HG02885 (cell line): Measurements from ENCODE around the gene TMPRSS13.
"Not testable (repeated sequence)": the region's sequence is repeated elsewhere in the genome, so short reads cannot be mapped to it uniquely, and the experiment has no call there.

Experiments
- ATAC-seq: cut with Tn5 transposase; IDR thresholded peaks from one replicate; pipeline ENCODE4 v1.9.1; 2021; ENCODE audit warnings: mild to moderate bottlenecking; ENCODE audit not compliant: unreplicated experiment, poor library complexity

TMPRSS13 gene

DNA sequence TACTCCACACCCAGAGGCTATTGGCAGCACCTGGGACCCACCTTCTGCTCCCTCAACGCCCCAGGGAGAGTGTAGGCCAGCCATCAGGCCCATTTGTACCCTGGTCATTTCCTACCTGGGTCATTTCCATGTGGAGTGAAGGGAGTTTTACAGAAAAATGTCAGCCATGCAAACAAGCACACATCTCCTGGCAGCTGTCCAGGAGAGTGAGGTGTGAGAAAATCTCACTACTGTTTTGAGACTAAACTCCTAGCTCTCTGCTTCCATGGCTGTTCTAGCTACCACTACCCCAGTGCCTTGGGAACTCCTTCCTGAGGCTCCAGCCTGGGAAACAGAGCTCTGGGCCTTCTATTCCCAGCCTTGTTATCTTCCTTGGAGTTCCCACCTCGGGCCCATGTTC lies 2.8 kb upstream of the TMPRSS13 start:
- ATAC-seq = no peak

DNA sequence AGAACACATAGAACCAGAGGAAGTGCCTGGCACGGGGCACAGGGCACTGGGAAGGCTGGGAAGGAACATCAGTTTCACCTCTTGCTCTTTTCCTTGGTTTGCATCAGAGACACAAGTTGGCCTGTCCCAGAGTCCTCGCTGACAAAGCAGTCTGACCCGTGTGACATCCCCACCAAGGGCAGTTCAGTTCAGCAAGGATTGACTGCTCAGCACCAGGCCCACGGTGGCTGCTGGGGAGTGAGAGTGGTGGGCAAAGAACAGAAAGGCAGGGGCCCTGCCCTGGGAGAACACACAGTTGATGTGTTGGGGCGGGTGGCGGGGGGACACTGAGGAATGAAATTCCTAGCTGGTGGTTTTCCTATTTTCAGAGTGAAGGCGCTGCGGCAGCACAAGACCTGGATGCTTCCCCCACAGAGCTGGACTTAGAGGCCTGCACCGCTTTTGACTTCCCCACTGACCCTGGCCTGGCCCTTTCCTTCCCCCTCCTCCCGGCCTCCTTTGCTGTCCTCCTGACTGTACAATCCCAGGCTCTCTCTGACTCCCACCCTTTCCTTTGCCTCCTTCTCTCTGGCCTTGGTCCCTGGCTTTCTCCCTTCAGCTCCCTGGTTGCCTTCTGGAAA lies 2.2 kb upstream of the TMPRSS13 start:
- no peak for ATAC-seq

DNA sequence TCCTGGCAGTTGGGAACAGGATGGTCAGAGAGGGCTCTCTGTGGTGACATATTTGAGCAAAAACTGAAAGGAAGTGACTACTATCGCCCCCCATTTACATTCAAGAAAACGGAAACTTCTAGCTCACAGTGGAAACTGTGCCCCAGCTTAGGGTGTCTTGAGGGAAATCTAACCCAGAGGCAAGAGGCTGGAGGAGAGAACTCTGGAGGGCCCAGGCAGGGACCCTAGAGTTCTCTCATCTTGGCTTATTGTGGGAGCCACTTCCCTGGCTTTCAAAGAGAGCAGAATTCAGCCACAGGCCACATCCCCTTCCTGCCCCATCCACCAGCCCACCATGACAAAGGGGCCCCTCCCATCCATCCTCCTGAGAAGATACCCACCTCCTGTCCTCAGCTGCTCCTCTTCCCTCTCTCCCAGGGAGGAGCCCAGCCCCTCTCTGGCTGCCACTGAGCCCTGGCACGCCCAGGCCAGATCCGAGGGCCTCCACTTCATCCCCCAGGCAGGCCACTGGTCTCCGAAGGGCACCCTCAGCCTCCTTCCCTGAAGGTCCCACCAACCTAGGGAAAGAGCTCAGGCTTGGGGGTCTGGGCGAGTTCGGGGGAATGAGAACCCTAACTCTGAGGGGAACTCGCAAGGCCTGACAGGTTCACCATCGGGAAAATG lies 1.6 kb upstream of the TMPRSS13 start:
- ATAC-seq = no peak

DNA sequence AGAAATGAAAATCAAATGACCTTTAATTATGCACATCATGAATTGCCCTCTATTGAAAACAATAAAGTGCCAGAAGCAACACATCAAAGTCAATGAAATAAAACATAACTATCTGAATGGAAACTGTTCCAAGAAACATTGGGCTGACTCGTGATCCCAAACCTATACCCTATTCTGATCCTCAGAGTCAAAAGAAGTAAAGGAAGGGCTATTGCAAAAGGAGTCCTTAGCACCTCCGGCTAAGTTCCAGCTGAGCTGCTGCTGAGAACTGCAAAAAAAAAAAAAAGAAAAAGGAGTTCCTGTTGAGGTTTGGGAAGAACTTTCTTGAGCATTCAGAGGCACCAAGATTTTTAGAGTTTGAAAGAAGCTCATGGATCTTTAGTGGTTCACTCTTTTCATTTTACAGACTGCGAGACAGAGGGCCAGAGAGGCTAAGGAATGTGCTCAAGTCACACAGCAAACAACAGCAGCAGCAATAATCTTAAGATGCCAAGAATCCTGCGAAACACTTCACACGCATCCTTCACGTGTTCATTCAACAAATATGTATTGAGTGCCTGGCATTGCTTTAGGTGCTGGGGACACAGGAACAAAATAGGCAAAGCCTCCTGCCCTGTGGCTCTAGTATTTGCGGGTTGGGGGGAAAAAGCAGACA lies 841 bp upstream of the TMPRSS13 start:
- no peak for ATAC-seq

DNA sequence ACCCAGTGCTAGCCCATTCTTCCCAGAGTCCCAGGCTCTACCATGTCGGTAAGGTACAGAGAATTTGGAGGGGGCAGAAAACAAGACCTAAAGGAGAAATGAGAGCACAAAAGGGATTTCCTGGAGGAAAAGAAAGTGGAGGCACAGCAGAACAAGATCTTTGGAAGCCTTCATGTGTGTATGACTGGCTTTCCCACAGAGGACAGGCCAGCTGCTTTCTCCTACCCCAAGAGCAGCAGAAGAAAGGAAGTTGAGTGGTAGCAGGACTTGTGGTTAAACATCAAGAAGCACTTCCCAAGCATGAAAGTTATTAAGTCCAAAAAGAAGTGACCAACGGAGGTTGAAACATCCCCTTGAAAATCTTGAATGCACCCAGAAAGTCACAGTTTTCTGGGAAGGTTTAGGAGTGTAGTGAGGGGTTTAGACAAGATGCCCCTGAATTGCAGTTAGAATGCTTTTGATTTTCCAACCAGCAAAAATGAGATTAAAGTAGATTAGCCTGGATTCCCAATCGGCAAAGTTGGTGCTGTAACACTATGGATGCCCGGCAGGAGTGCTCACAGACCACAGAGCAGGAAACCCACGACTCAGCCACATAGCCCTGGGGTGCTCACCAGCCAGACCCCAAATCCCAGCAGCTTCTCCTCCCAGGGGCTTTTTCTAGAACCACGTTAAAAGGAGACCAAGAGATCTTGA lies 608 bp downstream of the TMPRSS13 start:
- no peak for ATAC-seq

DNA sequence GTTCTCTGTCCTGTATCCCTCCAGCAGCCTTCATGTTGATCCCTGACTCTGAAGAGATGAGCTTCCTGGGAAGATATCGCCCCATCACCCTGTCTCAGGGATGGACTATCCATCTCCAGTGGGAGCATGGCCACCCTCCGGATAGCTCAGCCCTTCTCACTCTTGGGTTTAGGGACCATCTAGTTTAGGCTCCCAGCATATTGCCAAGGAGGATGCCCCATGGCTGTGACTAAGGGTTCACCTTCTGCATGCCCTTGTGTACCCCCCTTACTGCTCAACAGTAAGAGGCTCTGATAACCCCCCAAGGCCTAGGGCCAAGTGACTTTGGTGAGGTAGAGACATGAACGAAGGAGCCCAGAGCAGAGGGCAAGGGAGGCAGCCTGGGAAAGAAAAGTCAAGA lies 1.3 kb downstream of the TMPRSS13 start:
- ATAC-seq = no peak

DNA sequence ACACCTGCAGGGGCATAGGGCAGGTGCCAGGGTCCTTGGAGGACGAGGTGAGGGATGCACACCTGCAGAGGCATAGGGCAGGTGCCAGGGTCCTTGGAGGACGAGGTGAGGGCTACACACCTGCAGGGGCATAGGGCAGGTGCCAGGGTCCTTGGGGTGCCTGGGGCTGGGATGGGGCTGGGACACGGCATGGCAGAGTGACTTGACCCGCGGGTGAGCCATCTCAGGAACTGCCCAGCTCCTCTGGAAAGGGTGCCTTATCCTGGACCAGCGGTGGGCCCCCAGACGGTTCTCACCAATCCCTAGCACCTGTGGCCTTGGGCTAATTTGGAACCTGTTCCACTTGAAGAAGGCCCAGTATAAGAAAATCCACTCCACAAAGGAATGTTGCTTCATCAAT lies 3.0 kb downstream of the TMPRSS13 start:
- ATAC-seq = not testable (repeated sequence)

DNA sequence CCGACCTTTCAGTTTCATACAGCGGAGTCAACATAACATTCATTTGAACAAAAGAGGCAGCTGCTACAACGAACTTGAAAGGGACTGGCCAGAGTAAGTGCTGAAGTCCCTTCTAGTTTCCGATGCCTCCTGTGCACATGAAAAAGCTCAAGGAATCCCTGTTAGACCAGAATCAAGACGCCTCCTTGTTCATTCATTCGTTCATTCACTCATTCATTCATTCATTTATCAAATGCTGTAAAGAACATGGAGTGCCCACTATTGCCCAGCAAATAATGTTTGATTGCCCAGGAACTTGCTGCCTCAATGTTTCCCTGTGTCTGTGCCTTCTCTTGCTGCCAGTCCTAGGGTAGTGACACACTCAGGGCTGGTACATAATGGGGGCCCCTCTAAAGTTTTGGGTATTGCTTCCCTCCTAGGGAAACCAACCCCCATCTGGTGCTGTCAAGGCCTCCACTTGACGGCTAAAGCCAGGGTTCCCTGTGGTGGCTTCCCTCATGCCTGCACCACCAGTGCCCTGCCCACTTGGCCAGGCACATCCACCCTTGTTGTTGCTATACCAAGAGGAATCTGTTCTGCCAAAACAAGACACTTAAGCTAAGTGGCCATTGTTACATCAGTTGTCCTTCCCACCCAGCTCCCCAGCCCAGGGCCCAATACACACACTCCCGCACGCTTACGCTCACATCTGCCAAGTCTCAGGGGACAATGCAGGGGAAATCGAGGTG lies 3.8 kb downstream of the TMPRSS13 start:
- no peak for ATAC-seq

DNA sequence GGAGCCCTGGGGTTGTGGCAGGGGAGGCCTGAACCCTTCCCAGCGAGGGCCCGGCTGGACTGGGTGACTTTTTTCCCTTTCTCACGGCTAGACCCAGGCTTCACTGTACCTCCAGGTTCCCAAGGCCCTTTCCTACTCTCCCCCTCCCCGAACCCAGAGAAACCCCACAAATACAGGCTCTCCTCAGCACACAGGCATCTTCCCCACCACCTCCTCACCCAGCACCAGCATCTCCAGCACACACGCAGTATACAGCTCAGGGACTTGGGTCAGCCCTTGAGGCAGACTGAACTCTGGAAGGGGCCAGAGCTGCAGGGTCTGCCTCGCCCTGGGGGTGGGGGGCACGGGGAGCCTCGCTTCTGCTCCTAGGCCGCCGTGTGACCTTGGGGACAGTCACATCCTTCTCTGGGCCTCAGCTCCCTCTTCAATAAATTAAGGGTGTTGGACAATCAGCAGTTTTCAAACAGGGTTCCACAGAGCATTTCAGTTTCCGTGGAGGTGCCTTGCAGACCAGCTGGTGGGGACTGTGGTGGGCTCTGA lies 4.5 kb downstream of the TMPRSS13 start:
- ATAC-seq = no peak

DNA sequence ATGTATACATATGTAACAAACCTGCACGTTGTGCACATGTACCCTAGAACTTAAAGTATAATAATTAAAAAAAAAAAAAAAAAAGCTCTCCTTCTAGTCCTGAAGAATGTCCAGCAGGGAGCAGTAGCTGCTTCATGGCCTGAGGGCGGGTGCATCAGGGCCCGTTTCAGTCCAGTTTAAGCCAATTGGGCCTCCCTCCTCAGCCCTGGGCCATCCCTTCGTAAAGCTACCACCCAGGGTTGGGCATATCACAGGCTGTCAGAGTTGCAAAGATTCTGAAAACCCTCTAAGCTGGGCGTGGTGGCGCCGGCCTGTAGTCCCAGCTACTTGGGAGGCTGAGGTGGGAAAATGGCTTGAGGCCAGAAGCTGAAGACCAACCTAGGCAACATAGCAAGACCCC lies 5.4 kb downstream of the TMPRSS13 start:
- ATAC-seq = no peak

DNA sequence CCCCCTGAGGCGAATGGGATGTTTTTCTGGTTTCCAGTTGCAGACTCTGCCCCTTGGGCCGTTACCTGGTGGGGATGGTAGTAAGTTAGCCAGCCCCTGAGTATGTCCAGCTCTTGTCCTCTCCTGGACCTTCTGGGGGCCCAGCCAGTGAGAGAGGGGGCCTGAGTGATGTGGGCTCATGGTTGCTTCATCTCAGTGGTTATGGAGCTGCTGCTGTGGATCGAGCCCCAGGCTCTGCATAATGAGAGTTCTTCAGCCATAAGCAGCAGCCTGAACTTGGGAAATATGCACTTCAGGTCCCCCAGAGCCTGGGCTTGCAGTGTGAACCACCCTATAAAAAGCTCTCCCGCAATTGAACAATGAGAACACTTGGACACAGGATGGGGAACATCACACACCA lies 5.9 kb downstream of the TMPRSS13 start:
- ATAC-seq = no peak

DNA sequence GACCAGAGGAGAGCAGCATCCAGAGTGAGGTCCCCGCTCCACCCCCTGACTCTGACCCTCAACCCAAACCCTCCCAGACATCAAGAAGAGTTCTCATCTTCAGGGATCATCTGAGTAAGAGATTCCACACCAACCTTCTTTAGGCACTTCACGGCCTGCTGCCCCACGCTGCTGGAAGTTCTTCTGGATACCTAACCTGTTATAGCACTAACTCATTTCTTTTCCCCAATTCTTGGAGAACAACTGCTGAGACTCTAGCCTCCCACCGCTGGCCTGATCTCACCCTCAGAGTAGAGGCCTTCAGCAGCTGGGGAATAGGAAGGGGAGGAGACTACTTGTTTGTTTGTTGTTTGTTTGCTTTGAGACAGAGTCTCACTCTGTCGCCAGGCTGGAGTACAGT lies 7.3 kb downstream of the TMPRSS13 start:
- ATAC-seq = no peak

DNA sequence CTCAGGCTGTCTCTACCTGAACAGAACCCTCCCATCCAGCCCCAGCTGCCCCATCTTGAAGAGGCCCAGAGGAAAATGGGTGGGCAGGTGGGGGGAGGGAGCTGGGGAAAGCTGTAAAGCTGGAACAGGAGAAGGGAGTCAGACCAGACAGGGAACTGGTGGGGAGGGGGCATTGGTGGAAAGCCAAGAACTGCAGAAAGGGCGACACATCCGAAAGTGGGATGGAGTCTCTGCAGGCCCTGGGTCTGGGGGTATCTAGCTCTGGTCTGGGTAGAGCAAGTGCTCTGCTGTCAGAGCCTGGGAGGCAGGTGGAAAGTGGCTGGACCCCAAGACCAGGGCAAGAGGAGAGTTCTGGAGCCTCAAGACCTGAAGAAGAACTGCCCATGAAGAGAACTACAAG lies 7.7 kb downstream of the TMPRSS13 start:
- ATAC-seq = no peak

DNA sequence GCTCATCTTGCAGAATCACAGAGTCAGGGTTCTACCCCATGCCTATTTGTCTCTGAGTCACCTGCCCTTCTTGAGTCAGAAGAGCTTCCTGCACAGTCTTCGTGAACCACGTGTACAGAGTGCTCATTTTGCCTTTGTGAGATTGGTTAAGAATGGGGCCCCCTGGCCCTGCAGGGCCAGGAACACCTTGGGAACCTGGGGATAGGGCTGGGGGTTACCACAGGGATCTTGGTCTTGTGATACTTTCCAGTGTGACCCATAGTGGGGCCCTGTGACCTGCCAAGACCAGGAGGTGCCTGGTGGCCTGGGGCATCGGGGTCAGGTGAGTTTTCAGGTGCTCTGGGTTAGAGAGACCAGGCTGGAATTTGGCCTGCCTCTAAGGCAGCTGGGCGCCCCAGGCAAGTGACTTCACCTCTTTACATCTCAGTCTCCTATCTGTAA lies 9.4 kb downstream of the TMPRSS13 start:
- no peak for ATAC-seq

DNA sequence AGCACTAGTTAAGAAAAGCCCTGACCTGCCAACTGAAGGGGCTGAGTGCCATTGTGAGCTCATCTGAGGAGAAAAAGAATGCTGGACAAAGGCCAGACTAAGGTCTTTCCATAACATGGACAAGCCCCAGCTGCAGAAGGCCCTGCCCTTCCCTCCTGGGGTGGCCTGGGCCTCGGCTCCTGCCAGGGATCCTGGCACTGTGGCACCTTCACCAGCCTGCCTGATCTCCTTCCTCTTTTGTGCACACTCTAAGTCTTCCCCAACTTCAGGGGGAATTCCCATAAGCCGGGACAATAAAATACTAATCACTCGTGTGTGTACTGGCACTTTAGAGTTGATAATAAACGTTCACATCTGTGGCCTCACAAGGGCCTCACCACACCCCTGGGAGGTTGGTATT lies 9.9 kb downstream of the TMPRSS13 start:
- no peak for ATAC-seq

DNA sequence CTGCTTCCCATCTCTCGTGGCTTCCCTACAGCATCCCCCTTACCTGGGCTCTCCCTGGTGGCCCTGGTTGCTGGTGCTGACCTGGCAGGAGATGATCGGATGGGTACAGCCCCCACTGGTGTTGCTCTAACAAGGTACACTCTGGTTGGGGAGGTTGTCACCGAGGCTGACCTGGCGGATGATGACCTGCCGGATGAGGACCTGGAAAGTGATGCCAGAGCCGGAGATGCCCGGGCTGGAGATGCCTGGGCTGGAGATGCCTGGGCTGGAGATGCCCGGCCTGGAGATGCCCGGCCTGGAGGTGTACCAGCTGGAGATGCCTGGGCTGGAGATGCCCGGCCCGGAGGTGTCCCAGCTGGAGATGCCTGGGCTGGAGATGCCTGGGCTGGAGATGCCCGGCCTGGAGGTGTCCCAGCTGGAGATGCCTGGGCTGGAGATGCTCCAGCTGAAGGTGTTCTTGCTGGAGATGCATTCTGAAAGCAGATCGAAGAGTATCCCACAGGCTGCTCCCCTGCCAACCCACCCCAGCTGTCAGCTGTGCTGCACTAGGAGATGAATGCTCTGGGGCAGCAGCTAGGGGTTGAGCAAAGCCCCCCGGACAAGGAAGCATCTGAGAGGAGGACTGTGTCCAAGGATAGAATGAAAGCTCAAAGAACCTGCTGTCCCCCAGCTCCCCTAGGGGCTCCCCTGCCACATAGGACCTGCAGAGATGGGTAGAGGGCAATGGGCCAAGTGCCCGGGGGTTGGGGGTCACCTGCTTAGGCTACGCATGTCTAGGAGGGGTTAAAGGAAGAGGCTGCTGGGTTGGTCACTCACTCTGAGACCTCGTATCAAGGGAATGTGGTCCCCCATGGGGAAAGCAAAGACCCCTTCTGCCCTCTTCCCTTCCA lies 10.6 kb downstream of the TMPRSS13 start:
- ATAC-seq = no peak

DNA sequence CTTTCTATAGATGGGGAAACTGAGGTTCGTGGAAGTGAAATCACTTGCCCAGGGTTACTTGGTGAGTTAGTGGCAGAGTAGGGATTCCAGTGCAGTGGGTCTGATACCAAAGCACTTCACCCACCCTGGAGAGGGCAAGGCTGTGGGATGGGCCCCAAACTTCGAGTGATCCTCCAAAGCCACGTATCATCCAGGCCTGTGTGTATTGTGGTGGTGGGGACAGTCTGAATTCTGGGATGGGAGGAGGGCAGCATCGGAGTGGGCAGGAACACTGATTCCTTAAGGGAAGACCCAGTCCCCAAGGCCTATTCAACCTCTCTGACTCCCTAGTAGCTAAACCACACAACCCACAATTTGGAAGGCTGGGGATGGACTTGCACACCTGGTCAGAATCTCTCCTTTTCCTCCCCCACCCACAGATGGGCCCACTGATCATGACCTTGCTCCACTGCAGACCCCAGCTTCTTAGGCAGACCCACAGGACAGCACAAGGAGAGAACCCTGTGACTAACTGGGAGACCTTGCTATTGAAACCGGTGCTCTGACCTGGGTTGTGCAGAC lies 11.5 kb downstream of the TMPRSS13 start:
- ATAC-seq = no peak

DNA sequence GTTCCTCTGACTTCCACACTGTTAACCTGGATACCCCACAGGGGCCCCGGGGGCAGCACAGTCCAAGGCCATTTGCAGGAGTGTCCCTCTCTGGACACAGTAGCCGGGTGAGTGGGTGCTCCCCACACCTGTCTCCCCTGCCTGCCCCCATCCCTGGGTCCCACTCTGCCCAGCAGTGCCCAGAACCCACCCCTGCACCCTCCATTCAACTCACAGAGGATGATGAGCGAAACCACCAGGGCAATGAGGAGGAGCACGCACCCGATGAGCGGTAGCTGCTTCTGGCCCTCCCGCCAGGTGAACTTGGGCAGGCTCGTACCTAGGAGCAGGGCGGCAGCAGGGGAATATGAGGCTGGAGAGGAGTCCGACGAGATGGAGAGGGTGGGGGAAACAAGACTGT lies 12.2 kb downstream of the TMPRSS13 start:
- no peak for ATAC-seq

DNA sequence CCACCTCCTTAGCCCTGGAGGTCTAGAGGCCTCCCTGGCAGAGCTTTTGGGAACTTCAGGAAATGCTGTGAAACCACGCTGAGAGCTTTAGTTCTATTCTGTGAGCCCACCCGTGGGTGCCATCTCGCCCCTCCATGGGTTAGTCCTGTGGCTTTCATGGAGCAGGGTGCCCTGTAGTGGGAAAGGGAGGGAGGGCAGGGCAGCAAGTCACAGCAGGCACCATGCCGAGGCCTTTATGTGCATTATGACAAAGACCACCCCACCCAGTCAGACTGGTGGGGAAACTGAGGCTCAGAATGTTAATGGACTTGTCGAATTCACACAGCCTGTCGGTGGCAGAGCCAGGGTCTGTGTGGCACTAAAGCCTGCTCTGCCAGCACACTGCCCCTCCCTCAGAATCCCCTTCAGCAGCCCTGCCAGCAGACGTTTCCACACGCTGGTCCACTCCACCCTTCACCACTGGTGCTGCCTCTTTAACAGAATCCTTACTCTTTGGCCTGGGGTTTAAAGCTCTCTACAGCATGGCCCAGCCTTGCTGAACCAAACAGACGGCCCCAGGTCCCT lies 13.4 kb downstream of the TMPRSS13 start:
- no peak for ATAC-seq
